ENCODE data around the gene NR2C2. TPM values are rescaled to one million over a fixed set of nuclear protein-coding genes. Genes with fewer than 3 reads are reported as not detected.

Gene NR2C2
- total RNA-seq, 1 experiment from 2014 or later, result 50.8 TPM

DNA sequence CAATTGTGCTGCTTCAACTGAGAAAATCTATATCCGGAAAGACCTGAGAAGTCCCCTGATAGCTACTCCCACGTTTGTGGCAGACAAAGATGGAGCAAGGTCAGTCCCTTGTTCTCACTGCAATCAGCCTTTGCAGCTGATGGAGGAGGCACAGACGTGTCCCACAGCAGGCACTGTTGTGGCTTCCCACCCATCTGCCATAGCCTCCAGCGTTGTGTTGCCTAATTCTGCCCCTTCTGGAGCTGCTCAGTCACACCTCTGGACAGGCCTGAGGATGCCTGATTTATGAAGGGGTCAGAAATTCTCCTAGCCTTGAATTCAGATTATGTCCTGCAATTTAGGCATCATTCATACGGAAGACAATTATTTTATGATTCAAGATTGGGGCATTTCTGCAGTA is 75.9 kb downstream of the NR2C2 start:
- ATAC-seq, result no peak
- no peak overlapping the region for H3K27ac Mint-ChIP-seq
- DNase-seq (ENCODE audit: low spot score), result no peak
- no peaks in the 10 kb centered on the region for H3K27me3 Mint-ChIP-seq (ENCODE audit: low read depth)
- TF ChIP-seq ZNF396 (CRISPR knock-in tag; IDR thresholded peaks at IDR 0.05; ENCODE audit: borderline replicate concordance), result no peak
- TF ChIP-seq, protein P1, sequence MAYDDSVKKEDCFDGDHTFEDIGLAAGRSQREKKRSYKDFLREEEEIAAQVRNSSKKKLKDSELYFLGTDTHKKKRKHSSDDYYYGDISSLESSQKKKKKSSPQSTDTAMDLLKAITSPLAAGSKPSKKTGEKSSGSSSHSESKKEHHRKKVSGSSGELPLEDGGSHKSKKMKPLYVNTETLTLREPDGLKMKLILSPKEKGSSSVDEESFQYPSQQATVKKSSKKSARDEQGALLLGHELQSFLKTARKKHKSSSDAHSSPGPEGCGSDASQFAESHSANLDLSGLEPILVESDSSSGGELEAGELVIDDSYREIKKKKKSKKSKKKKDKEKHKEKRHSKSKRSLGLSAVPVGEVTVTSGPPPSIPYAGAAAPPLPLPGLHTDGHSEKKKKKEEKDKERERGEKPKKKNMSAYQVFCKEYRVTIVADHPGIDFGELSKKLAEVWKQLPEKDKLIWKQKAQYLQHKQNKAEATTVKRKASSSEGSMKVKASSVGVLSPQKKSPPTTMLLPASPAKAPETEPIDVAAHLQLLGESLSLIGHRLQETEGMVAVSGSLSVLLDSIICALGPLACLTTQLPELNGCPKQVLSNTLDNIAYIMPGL (CRISPR knock-in tag; IDR thresholded peaks at IDR 0.05), result no peak
- TF ChIP-seq, protein P2, sequence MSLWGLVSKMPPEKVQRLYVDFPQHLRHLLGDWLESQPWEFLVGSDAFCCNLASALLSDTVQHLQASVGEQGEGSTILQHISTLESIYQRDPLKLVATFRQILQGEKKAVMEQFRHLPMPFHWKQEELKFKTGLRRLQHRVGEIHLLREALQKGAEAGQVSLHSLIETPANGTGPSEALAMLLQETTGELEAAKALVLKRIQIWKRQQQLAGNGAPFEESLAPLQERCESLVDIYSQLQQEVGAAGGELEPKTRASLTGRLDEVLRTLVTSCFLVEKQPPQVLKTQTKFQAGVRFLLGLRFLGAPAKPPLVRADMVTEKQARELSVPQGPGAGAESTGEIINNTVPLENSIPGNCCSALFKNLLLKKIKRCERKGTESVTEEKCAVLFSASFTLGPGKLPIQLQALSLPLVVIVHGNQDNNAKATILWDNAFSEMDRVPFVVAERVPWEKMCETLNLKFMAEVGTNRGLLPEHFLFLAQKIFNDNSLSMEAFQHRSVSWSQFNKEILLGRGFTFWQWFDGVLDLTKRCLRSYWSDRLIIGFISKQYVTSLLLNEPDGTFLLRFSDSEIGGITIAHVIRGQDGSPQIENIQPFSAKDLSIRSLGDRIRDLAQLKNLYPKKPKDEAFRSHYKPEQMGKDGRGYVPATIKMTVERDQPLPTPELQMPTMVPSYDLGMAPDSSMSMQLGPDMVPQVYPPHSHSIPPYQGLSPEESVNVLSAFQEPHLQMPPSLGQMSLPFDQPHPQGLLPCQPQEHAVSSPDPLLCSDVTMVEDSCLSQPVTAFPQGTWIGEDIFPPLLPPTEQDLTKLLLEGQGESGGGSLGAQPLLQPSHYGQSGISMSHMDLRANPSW (CRISPR knock-in tag; conservative IDR thresholded peaks at IDR 0.05; ENCODE audit: low read depth), result no peak
- CTCF ChIA-PET, result interaction anchor here (1.8 kb wide), 1 partner anchor 28 kb away, joined by 4 read pairs; no protein-coding TSS in a partner anchor
- peaks cover 12% of the 10 kb centered on the region for H3K4me1 Mint-ChIP-seq
- POLR2A ChIA-PET, result no interaction called here
- peaks cover 74% of the 10 kb centered on the region for H3K36me3 Mint-ChIP-seq
- no peak overlapping the region for H3K4me3 Mint-ChIP-seq
- no peaks in the 10 kb centered on the region for H3K9me3 Mint-ChIP-seq

DNA sequence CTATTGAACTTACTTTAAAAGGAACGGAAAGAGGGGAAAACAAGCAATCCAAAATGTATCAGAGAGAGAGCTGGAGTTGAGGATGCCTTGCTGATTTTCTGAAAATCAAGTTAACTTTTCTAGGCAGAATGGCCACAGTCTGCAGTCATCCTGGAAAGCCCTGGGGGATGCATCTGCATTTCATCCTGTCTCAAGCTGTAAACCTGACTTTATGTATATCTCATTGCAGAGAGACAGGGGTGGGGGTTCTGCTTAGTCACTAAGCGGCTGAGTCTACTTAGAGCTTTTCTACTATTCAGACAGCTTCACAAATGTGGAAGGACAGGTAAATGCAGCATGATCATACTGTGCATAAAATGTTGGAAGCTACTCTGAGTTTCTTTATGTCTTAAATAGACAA is 76.3 kb downstream of the NR2C2 start:
- no peak overlapping the region for H3K4me3 Mint-ChIP-seq
- ChIA-PET POLR2A (no interaction called here), CTCF (interaction anchor here (1.2 to 1.8 kb wide), 2 partner anchors 28 to 97 kb away, joined by 4 read pairs; no protein-coding TSS in a partner anchor)
- H3K36me3 Mint-ChIP-seq, result peaks cover 76% of the 10 kb centered on the region
- no peak for DNase-seq (ENCODE audit: low spot score)
- no peak for TF ChIP-seq EMX1 (CRISPR knock-in tag; IDR thresholded peaks at IDR 0.05)
- TF ChIP-seq, protein P3, sequence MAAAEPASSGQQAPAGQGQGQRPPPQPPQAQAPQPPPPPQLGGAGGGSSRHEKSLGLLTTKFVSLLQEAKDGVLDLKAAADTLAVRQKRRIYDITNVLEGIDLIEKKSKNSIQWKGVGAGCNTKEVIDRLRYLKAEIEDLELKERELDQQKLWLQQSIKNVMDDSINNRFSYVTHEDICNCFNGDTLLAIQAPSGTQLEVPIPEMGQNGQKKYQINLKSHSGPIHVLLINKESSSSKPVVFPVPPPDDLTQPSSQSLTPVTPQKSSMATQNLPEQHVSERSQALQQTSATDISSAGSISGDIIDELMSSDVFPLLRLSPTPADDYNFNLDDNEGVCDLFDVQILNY (CRISPR knock-in tag; IDR thresholded peaks at IDR 0.05), result no peak
- TF ChIP-seq TEAD1 (CRISPR knock-in tag; IDR thresholded peaks at IDR 0.05), result no peak
- TF ChIP-seq FOXJ3 (CRISPR knock-in tag; IDR thresholded peaks at IDR 0.05; ENCODE audit: borderline replicate concordance), result no peak
- TF ChIP-seq KAT7 (CRISPR knock-in tag; IDR thresholded peaks at IDR 0.05; ENCODE audit: borderline replicate concordance), result no peak
- TF ChIP-seq, protein P4, sequence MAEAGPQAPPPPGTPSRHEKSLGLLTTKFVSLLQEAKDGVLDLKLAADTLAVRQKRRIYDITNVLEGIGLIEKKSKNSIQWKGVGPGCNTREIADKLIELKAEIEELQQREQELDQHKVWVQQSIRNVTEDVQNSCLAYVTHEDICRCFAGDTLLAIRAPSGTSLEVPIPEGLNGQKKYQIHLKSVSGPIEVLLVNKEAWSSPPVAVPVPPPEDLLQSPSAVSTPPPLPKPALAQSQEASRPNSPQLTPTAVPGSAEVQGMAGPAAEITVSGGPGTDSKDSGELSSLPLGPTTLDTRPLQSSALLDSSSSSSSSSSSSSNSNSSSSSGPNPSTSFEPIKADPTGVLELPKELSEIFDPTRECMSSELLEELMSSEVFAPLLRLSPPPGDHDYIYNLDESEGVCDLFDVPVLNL (CRISPR knock-in tag; IDR thresholded peaks at IDR 0.05; ENCODE audit: borderline replicate concordance, low read depth), result no peak
- no peak for ATAC-seq
- H3K4me1 Mint-ChIP-seq, result peaks cover 12% of the 10 kb centered on the region
- no peaks in the 10 kb centered on the region for H3K27me3 Mint-ChIP-seq (ENCODE audit: low read depth)
- no peaks in the 10 kb centered on the region for H3K9me3 Mint-ChIP-seq
- no peak overlapping the region for H3K27ac Mint-ChIP-seq

DNA sequence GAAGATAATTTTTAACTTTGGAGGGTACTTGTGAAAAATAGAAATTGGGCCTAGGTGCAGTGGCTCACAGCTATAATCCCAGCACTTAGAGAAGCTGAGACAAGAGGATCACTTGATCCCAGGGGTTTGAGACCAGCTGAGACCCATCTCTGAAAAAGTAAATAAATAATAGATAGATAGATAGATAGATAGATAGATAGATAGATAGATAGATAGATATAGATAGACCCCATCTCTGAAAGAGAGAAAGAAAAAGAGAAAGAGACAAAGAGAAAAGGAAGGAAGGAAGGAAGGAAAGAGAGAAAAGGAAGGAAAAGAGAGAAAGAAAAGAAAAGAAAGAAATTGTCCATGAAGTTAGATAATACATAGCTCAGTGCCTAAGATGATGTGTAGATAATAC is 82.2 kb downstream of the NR2C2 start:
- H3K4me3 Mint-ChIP-seq, result no peak overlapping the region
- ChIA-PET CTCF (interaction anchor here (1.0 to 1.2 kb wide), 2 partner anchors 22 to 104 kb away, joined by 4 to 7 read pairs; no protein-coding TSS in a partner anchor), POLR2A (no interaction called here)
- H3K4me1 Mint-ChIP-seq, result peaks cover 7% of the 10 kb centered on the region
- TF ChIP-seq, protein P5, sequence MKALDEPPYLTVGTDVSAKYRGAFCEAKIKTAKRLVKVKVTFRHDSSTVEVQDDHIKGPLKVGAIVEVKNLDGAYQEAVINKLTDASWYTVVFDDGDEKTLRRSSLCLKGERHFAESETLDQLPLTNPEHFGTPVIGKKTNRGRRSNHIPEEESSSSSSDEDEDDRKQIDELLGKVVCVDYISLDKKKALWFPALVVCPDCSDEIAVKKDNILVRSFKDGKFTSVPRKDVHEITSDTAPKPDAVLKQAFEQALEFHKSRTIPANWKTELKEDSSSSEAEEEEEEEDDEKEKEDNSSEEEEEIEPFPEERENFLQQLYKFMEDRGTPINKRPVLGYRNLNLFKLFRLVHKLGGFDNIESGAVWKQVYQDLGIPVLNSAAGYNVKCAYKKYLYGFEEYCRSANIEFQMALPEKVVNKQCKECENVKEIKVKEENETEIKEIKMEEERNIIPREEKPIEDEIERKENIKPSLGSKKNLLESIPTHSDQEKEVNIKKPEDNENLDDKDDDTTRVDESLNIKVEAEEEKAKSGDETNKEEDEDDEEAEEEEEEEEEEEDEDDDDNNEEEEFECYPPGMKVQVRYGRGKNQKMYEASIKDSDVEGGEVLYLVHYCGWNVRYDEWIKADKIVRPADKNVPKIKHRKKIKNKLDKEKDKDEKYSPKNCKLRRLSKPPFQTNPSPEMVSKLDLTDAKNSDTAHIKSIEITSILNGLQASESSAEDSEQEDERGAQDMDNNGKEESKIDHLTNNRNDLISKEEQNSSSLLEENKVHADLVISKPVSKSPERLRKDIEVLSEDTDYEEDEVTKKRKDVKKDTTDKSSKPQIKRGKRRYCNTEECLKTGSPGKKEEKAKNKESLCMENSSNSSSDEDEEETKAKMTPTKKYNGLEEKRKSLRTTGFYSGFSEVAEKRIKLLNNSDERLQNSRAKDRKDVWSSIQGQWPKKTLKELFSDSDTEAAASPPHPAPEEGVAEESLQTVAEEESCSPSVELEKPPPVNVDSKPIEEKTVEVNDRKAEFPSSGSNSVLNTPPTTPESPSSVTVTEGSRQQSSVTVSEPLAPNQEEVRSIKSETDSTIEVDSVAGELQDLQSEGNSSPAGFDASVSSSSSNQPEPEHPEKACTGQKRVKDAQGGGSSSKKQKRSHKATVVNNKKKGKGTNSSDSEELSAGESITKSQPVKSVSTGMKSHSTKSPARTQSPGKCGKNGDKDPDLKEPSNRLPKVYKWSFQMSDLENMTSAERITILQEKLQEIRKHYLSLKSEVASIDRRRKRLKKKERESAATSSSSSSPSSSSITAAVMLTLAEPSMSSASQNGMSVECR (CRISPR knock-in tag; IDR thresholded peaks at IDR 0.05; ENCODE audit: borderline replicate concordance), result no peak
- TF ChIP-seq, protein P4 (CRISPR knock-in tag; IDR thresholded peaks at IDR 0.05; ENCODE audit: borderline replicate concordance, low read depth), result no peak
- H3K27me3 Mint-ChIP-seq (ENCODE audit: low read depth), result no peaks in the 10 kb centered on the region; the same call in 1 of the 2 replicates
- no peaks in the 10 kb centered on the region for H3K9me3 Mint-ChIP-seq
- ATAC-seq, result no peak
- DNase-seq (ENCODE audit: low spot score), result no peak
- H3K27ac Mint-ChIP-seq, result no peak overlapping the region
- peaks cover 70% of the 10 kb centered on the region for H3K36me3 Mint-ChIP-seq
